ENCODE data around the gene PITPNC1.
"Not testable (repeated sequence)": the region's sequence is repeated elsewhere in the genome, so short reads cannot be mapped to it uniquely, and the experiment has no call there.

The PITPNC1 gene

DNA sequence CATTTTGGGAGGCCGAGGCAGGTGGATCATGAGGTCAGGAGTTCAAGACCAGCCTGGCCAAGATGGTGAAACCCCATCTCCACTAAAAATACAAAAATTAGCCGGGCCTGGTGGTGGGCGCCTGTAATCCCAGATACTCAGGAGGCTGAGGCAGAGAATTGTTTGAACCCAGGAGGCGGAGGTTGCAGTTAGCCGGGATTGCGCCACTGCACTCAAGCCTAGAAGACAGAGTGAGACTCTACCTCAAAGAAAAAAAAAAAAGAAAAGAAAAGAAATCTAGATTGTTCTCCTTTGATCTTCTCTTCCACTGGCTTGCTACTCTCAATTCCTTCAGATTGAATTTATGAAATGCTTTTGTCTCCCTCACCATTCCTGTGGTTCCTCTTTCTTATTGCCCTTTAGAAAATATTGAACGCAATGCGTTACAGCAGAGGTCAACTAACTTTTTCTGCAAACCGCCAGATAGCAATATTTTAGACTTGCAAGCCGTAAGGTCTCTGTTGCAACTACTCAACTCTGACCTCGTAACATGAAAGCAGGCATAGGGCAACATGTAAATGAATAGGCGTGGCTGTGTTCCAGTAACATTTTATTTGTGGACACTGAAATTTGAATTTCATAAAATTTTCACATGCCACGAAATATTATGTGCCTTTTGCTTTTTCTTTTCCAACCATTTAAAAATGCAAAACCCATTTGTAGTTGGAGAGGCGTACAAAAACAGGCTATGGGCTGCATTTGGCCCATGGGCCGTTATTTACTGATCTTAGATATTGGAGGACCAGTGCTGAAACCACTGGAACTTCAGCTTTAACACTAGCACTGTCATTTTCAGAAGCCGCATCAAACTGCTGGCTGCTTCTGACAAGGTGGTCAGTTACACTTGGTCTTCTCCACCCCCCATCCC is 24.8 kb downstream of the PITPNC1 start:
- no peak for DNase-seq

DNA sequence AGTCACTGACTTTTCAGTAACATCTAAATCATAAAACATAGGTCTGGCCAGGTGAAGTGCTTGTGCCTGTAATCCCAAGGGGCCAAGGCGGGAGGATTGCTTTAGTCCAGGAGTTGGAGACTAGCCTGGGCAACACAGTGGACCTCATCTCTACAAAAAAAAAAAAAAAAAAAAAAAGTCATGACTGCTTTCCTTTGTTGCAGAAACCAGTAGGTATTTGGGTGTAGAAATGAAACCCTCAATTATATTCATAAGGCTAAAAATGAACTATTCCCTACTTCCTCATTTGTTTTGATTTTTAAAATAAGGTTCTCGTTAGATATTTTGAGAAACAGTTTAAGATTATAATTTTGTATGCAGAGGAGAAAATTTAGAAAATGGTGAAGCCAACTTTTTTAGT is 26.0 kb downstream of the PITPNC1 start:
- no peak for DNase-seq

DNA sequence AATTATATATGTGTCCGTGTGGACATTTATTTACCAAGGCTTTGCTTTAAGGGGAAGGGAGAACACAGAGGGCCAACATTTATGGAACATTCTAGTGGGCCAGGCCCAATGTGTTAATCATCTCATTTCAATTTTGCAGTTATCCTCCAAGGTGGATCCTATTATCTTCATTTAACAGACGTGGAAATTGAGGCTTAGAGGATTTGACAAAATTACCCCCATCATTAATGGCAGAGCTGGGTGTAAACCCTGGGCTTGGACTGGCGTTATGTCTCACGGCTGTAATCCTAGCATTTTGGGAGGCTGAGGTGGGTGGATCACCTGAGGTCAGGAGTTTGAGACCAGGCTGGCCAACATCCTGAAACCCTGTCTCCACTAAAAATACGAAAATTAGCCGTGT is 26.4 kb downstream of the PITPNC1 start:
- no peak for DNase-seq

DNA sequence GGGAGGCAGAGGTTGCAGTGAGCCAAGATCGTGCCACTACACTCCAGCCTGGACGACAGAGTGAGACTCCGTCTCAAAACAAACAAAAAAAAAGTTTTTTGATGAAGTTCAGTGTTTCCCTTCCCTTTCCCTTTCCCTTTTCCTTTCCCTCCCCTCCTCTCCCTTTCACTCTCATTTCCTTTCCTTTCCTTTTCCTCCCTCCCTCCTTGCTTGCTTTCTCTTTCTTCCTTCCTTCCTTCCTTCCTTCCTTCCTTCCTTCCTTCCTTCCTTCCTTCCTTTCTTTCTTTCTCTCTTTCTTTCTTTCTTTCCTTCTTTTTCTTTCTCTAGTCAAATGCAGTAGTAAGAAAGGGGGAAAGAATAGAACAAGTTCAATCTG is 31.4 kb downstream of the PITPNC1 start:
- DNase-seq = not testable (repeated sequence)

DNA sequence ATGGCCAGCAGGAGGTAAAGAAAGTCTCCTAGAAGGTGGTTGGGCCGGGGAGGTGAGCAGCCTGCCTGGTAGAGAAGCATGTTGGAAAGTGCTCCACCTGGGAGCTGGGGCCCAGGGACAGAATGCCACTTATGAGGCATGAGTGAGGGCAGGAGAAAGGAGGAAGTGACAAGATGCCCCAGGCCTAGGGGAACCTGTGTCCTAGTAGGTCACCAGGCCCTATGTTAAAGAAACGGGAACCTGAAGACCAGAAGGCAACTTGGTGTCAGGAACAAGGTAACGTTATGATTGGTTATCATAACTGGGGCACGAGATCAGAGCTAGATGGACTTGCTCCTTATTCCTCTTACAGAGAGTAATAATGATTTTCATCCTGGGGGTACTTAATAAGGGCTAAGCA is 34.3 kb downstream of the PITPNC1 start:
- no peak for DNase-seq

DNA sequence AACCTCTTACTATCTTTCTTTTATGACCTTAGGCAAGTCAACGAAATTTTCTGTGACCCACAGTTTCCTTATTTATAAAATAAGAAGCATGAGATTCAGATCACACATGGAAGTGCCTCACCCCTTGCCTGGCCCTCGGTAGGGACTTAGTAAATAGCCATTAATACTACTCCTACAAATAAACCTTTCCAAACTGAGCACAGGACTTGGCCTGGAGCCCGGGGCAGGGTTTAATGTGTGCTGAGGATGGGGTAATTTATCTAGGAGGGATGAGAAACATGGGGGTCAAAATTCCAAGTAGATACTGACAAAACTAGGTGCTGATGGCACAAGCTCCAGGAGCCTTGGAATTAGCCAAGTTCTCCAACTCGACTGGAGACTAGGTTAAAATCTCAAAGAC is 35.0 kb downstream of the PITPNC1 start:
- no peak for DNase-seq

DNA sequence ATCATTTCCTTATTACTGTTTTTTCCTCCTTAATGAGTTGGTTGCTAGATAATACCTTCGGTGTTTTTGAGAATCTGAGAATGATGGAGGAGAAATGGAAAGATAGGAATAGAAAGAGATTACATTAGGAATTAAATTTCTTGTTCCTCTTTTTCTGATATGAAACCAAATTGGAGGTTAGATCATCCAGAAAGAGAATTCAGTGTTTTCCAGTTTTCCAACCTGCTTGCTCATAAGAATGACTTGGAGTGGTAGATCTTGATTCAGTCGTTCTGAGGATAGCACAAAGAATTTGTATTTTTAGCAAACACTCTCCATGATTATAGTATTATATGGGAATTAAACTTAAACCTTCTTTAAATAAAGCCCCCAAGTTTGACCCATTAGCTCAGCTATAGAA is 35.9 kb downstream of the PITPNC1 start:
- DNase-seq = no peak

DNA sequence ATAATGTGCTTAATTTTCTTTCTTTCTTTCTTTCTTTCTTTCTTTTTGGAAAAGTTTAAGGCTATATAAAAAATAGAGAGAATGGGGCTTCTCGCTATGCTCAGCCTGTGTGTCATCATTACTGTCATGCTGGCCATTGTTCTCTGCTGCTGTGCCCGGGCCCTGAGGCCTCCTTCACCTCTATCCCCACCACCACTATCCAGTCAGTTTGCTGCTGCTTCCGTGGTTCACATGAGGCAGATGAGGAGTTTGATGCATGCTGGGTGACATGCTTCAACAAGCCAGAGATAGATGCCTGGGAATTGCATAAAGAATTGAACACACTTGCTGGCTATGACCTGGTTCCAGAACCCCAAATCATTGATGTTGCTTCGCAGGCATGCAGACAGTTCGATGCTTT is 36.3 kb downstream of the PITPNC1 start:
- DNase-seq = no peak

DNA sequence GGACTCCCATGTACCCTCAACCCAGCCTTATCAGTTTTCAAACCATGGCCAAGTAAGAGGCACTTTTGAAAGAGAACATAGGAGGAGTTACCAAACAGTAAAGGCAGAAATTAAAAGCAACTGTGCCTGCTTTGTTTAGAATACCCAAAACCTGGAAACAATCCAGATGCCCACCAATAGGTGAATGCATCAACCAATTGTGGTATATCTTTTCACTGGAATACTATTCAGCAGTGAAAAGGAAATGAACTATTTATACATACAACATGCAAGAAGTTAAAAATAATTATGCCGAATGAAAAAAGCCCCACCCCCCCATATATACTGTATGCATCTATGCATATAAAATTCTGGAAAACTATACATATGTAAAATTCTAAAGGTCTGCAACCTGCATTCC is 37.0 kb downstream of the PITPNC1 start:
- no peak for DNase-seq

DNA sequence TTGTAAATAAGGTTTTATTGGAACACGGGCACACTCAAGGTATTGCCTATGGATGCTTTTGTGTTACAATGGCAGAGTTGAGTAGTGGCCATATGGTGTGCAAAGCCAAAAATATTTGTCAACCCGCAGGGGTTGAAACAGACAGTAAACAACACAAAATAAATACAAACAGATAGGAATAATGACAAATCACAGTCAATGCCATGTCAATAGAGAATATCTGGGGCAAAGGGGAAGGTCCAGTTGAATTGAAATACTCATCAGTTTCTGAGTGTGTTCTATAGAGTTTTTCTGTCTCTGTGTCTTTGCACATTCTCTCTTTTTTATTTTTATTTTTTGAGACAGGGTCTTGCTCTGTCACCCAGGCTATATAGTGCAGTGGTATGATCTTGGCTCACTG is 37.5 kb downstream of the PITPNC1 start:
- no peak for DNase-seq

DNA sequence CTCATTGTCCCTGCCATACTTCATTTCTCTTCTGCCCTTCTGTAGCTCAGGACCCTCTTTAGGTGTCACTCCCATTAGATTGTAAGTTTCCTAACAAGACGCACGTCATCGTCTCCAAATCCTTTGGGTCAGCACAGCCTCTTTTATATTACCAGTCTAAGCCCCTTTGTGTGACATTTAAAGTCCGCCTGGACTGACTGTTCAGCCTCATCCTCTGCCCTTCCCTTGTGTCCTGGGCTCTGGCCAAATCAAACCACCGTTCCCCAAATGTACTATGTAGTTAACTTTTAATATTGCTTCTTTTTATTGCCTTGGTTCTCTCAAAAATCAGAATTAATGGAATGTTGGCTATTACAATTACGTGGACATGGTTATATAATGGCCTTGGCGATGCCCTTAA is 38.2 kb downstream of the PITPNC1 start:
- DNase-seq = no peak

DNA sequence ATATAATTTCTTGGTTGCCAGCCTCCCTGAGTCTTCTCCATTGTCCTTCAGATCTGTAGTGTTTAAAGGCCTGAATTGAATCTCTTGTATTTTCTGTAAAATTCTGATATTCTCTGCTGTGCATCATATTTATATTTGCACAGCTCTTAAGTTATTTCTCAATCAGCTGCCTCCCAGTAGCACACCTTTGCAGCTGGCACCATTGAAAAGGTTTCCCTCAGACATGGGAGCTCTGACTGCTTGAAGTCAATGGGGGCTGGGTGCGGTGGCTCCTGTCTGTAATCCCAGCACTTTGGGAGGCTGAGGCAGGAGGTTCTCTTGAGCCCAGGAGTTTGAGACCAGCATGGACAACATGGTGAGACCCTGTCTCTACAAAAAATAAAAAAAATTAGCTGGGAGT is 40.4 kb downstream of the PITPNC1 start:
- no peak for DNase-seq

DNA sequence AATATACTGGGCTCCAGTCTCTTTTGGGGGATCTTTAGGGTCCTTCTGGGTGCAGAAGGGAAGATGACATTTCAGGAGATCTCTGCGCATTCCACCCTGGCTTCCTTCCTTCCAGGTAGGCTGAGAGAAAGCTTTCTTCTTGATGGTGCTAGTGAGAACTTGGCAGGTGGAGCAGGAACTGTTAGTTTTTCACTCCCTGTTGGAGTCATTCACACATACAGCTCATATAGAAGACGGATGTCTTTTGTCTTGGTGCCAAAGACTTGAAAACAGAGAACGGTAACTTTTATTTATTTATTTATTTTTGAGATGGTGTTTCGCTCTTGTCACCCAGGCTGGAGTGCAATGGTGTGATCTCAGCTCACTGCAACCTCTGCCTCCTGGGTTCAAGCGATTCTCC is 43.9 kb downstream of the PITPNC1 start:
- DNase-seq = no peak

DNA sequence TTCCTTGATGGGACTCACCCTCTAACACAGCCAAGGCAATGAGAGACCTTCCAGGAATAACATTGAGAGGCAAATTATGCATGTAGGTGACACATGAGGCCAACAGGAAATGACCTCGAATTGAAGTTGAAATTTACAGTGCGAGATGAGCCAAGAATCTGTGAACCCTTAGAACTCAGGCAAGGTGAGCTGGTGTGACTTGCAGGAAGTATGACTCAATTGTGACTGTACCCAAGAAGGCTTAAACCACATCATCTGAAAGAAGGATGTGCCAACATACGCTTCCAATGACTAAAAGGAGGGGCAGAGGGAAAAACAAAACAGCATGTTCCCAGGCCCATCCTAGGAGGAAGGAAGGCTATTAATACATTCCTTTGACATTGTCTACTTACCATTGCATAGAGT is 44.8 kb downstream of the PITPNC1 start:
- DNase-seq = no peak

DNA sequence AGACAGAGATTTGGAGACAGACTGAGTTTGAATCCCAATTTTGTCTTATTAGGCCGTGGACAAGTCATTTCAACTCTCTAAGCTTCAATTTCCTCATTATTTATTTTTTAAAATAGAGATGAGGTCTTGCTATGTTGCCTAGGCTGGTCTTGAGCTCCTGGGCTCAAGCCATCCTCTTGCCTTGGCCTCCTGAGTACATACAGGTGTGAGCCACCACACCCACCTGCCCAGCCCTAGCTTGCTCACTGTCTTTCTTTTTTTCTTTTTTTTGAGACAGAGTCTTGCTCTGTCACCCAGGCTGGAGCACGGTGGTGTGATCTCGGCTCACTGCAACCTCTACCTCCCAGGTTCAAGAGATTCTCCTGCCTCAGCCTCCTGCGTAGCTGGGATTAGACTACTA is 45.2 kb downstream of the PITPNC1 start:
- DNase-seq = not testable (repeated sequence)

DNA sequence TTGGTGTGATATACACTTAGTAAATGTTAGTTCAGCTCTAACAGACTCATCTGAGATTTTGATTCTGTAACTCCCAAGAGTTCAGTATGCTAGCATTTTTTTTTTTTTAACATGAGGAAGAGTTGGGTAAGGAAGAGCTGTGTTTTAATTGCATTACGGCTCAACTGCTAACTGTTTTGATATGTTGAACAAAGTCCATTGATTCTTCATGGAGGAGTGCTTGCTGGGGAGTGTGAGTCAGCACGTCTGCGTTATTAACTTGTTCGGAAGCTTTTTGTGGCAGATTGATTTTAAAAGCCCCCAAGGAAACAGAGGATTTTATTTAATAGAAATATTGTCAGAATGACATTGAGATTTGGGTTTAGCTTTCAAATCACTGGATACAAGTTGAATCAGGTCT is 45.8 kb downstream of the PITPNC1 start:
- no peak for DNase-seq

DNA sequence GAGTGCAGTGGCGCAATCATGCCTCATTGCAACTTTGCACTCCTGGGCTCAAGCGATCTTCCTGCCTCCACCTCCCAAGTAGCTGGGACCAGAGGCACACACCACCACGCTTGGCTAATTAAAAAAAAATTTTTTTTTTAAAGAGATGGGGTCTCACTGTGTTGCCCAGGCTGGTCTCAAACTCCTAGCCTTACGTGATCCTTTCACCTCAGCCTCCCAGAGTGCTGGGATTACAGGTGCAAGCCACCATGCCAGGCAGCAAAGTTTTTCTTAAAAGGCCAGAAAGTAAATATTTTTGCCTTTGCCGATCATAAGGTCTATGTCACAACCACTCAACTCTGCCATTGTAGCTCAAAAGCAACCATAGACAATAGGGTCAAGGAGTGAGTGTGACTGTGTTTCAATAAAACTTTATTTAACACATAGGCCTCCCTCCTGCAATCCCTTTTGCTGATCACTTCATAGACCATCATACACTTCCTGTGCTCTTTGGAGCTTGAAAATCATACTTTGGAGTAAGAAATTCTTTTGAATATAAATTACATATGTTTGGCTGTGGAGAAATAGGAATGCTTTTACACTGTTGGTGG is 48.6 kb downstream of the PITPNC1 start:
- DNase-seq = no peak

DNA sequence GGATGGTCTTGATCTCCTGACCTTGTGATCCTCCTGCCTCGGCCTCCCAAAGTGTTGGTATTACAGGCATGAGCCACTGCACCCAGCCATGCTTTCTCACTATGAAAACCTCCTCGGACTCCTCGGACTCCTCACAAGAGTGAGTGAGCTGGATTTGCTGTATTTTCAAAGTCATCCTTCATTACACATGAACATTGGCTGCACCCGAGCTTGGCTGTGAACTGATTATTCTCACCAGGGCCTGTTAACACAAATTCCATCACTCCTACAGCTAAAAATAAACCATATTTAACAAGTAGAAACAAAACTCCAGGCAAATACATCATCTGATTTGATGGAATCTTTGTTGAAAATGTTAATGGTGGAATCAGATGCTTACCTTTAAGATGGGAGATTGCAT is 50.3 kb downstream of the PITPNC1 start:
- no peak for DNase-seq

DNA sequence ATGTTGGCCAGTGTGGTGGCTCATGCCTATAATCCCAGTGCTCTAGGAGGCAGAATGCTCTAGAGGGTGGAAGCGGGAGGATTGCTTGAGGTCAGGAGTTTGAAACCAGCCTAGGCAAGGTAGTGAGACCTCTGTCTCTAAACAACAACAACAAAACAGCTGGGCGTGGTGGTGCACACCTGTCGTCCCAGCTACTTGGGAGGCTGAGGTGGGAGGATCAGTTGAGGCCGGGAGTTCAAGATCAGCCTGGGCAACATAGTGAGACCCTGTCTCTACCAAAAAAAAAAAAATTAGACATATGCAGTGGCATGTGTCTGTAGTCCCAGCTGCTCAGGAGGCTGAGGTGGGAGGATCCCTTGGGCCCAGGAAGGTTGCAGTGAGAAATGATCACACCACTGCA is 53.4 kb downstream of the PITPNC1 start:
- not testable (repeated sequence) for DNase-seq

DNA sequence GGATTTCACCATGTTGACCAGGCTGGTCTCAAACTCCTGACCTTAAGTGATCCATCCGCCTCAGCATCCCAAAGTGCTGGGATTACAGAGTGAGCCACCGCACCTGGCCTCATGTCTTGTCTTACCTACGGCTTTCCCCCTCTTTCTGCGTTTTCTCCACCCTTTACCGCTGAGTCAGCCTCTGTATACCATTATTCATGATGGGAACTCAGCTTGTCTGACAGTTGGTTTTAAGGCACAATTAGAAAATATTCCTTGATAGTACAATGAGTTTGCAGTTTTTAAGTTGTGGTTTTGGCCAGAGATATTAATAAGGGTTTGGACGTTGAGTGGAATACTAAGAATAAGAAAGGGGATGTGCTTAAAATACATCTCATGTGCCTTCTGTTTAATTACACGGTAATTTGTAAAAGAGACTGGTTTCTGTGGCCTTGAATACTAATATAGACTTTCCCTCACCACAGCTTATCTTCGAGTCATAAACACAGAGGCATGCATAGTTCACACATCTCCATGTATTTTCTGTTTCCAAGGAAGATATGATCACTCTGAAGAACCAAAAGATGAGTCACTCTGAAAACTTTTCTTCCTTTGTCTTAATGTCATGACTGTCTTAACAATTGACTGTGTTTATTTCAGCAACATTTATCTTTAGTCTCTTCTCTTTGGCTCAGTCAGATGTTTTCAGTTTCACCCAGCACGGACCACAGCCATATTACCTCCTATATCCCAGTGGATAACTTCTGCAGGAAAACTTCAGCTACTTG is 54.4 kb downstream of the PITPNC1 start:
- DNase-seq = no peak

DNA sequence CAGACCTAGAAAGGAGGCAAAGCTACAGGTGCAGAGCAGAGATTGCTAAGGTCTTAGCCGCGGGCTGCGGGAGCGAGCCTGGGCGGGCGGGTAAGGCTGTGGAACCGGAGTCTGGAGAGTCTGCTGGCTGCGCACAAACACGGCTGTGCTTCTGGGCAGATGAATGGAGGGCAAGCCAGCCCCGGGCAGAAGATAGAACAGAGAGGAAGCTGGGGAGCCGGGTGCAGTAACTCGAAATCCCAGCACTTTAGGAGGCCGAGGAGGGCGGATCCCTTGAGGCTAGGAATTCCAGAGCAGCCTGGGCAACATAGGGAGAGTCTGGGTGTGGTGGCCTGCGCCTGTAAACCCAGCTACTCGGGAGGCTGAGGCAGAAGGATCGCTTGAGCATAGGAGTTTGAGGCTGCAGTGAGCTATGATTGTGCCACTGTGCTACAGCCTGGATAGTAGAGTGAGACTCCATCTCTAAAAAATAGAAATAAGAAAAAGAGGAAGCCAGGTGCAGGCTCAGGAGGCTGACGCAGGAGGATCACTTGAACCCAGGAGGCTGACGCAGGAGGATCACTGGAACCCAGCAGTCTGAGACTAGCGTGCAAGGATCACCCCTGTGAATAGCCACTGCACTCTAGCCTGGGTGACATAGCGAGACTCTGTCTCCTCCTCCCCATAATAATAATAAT is 56.3 kb downstream of the PITPNC1 start:
- DNase-seq = no peak

DNA sequence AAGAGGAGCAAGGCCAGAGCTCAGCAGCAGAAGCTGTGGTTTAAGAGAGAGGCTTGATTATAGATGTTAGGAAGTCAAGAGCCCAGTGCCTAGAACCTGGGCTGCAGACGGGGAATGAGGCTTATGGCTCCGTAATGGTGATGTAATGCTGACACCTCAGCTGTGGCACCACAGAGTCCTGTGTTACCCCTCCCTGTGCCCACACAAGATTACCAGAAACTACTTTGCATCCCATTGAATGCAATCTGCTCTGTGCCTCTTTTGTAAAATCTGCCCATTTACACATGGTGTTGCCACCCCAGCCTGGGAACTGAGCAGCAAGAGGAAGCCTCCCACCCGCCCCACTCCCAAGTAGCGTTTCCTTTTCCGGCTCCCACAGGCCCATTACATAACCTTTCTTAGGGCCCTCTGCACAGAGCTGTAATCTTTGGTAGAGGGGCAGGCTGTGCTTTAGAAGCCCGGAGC is 57.0 kb downstream of the PITPNC1 start:
- DNase-seq = no peak

DNA sequence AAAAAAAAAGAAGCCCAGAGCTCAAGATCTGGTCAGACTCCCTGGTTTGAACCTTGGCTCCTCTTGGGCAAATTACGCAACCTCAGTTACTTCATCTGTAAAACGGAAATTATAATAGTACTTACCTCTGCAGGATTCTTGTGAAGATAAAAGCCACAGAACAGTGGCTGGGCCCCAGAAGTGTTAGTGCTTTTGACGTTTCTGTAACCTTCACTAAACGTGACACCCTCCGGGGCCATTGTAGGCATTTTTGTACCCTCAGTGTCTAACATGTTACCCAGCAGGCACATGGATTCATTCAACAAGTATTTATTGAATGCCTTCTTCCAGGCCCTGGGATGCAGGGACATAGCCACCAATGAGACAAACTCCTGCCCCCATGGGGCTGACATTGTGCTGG is 58.0 kb downstream of the PITPNC1 start:
- DNase-seq = no peak
